ENCODE data around the gene AKR7A2. TPM values are rescaled to one million over a fixed set of nuclear protein-coding genes. Genes with fewer than 3 reads are reported as not detected.

Gene AKR7A2
- total and polyA plus RNA-seq, 9 of the 15 experiments (the other 6 are each of a cell fraction or from before 2014, with no cell fraction given): 2.0 to 78.4 (median 49.4) TPM

DNA sequence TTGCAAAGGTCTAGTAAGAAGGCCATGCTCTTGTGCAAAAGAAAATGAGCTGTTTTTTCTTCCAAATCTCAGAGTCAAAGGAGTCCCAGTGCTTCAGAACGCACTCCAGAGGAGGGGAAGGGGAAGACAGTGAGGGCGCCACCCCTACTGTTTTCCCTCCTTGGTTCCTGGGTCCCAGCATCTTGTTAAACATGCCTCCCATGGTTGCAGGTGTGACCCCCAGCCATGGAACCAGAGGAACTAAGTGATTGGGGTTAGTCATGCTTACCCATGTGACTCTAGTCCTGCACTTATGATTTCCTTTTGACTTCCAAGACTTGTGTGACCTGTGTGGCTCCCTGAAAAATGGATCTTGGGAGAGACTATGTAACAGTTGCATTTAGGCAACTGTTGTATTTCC is 17.3 kb downstream of the AKR7A2 start (continued):
- TF ChIP-seq, protein P1, sequence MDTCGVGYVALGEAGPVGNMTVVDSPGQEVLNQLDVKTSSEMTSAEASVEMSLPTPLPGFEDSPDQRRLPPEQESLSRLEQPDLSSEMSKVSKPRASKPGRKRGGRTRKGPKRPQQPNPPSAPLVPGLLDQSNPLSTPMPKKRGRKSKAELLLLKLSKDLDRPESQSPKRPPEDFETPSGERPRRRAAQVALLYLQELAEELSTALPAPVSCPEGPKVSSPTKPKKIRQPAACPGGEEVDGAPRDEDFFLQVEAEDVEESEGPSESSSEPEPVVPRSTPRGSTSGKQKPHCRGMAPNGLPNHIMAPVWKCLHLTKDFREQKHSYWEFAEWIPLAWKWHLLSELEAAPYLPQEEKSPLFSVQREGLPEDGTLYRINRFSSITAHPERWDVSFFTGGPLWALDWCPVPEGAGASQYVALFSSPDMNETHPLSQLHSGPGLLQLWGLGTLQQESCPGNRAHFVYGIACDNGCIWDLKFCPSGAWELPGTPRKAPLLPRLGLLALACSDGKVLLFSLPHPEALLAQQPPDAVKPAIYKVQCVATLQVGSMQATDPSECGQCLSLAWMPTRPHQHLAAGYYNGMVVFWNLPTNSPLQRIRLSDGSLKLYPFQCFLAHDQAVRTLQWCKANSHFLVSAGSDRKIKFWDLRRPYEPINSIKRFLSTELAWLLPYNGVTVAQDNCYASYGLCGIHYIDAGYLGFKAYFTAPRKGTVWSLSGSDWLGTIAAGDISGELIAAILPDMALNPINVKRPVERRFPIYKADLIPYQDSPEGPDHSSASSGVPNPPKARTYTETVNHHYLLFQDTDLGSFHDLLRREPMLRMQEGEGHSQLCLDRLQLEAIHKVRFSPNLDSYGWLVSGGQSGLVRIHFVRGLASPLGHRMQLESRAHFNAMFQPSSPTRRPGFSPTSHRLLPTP (IDR thresholded peaks at IDR 0.05; ENCODE audit: borderline replicate concordance, extremely low read depth, insufficient read length): no peak
- peak; percentile 55; the same call in 1 of the 2 replicates for TF ChIP-seq CEBPB (tag; IDR thresholded peaks at IDR 0.05)
- no peak for TF ChIP-seq ZKSCAN1 (IDR thresholded peaks at IDR 0.05; ENCODE audit: low read depth, low read length)
- TF ChIP-seq ZNF589 (CRISPR knock-in tag; IDR thresholded peaks at IDR 0.05; ENCODE audit: low read depth): no peak
- TF ChIP-seq ZNF133 (CRISPR knock-in tag; IDR thresholded peaks at IDR 0.05): no peak
- TF ChIP-seq CEBPG (CRISPR knock-in tag; IDR thresholded peaks at IDR 0.05): no peak
- peak in 1 of 2 experiments; percentile 47; a peak in 1 of 4 replicates for TF ChIP-seq CEBPG (tag; conservative IDR thresholded peaks at IDR 0.05 in 1 of 2, IDR thresholded peaks at IDR 0.05 in 1 of 2)
- TF ChIP-seq FOS (IDR thresholded peaks at IDR 0.05; ENCODE audit: extremely low read depth, insufficient read length): no peak
- TF ChIP-seq NCOA1 (IDR thresholded peaks at IDR 0.05; ENCODE audit: low read depth): no peak
- no peak for TF ChIP-seq TOE1 (IDR thresholded peaks at IDR 0.05; ENCODE audit: borderline replicate concordance)
- no peak for TF ChIP-seq TOE1 (CRISPR knock-in tag; IDR thresholded peaks at IDR 0.05; ENCODE audit: borderline replicate concordance, low read depth)
- TF ChIP-seq HNRNPK (IDR thresholded peaks at IDR 0.05; ENCODE audit: low read depth, low read length, poor library complexity, severe bottlenecking): no peak
- TF ChIP-seq, protein P2, sequence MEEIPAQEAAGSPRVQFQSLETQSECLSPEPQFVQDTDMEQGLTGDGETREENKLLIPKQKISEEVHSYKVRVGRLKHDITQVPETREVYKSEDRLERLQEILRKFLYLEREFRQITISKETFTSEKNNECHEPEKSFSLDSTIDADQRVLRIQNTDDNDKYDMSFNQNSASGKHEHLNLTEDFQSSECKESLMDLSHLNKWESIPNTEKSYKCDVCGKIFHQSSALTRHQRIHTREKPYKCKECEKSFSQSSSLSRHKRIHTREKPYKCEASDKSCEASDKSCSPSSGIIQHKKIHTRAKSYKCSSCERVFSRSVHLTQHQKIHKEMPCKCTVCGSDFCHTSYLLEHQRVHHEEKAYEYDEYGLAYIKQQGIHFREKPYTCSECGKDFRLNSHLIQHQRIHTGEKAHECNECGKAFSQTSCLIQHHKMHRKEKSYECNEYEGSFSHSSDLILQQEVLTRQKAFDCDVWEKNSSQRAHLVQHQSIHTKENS (CRISPR knock-in tag; IDR thresholded peaks at IDR 0.05): no peak
- TF ChIP-seq CBX3 (IDR thresholded peaks at IDR 0.05; ENCODE audit: borderline replicate concordance in 1 of 2, low read length in 2 of 2): peak in 1 of 2 experiments; percentile 82; a peak in 1 of 3 replicates
- no peak for TF ChIP-seq ZNF436 (CRISPR knock-in tag; IDR thresholded peaks at IDR 0.05)
- TF ChIP-seq SMARCA5 (IDR thresholded peaks at IDR 0.05): no peak
- TF ChIP-seq TRIM28 (IDR thresholded peaks at IDR 0.05): peak; percentile 78
- no peak for TF ChIP-seq ZNF830 (CRISPR knock-in tag; IDR thresholded peaks at IDR 0.05)
- TF ChIP-seq ZNF778 (CRISPR knock-in tag; IDR thresholded peaks at IDR 0.05): no peak
- TF ChIP-seq KLF6 (CRISPR knock-in tag; IDR thresholded peaks at IDR 0.05; ENCODE audit: borderline replicate concordance): no peak
- TF ChIP-seq ARHGAP35 (IDR thresholded peaks at IDR 0.05; ENCODE audit: partially characterized antibody): no peak
- no peak for TF ChIP-seq CREM (IDR thresholded peaks at IDR 0.05; ENCODE audit: low read depth)

All from K562 (cell line).